ENCODE measurements around the gene MEF2C.
A peak's percentile ranks its signal among the peaks of the same experiment; 100 is the strongest.
"Not testable (repeated sequence)": the region's sequence is repeated elsewhere in the genome, so short reads cannot be mapped to it uniquely, and the experiment has no call there.

MEF2C gene

DNA sequence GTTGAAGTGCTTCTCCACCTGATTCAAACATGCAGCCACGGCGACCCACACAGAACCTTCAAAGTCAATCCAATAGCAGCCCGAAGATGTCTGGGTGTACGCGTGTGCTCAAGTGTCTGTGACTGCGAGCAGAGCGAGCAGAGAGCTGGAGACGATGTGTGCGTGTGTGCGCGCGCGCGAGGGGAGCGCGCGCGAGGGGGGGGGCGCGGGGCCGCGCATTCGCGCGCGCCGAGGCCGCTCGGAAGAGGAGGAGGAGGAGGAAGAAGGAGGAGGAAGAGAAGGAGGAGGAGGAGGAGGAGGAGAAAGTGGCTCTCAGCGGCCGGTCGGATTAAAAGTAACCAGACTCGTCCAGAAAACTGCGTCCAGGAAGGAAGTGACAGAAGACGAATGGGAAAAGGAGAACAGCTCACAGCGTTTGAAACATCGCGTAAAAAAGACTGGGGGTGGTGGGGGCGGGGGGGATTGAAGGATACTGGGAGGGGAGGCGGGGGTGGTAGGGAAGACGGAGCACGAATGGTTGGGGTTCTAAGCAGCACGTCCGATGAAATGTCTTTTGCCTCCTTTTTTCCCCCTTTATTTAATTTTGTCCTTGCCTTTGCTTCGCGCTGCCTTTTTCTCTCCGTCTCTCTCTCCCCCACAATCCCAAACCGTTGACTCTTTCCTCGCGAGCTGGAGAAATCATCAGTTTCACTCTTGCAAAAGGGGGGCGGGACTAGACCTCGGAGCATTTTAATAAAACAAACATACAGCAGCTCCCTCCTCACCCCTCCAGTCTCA, at the start of gene MEF2C:
Gene MEF2C (minus strand): TSS at position 126 of the 777 bp plus-strand sequence. CDS start 59,396 bp downstream, outside the sequence.
- peak within 1 kb of the TSS; percentile 83 to 97 (median 87) for H3K4me3 ChIP-seq (ENCODE audit: low read depth in 1 of 5, low read length in 5 of 5)
- H3K27ac ChIP-seq (ENCODE audit: low read depth, low read length): peak within 1 kb of the TSS; percentile 85
- H3K36me3 ChIP-seq (ENCODE audit: control insufficient read depth in 5 of 5, insufficient read depth in 5 of 5, low read length in 5 of 5): no peaks in the 10 kb centered on the region
- H3K9me3 ChIP-seq (ENCODE audit: control insufficient read depth in 5 of 5, low read length in 5 of 5): no peaks in the 10 kb centered on the region
- peak within 1 kb of the TSS; percentile 74 to 92 (median 85) for H3K9ac ChIP-seq (ENCODE audit: low read length in 5 of 5)
- H3K4me1 ChIP-seq (ENCODE audit: control insufficient read depth in 5 of 5, insufficient read depth in 5 of 5, low read length in 5 of 5): peaks cover 0 to 37% (median 32%) of the 10 kb centered on the region in 5 donors
- H3K27me3 ChIP-seq (ENCODE audit: control insufficient read depth in 5 of 5, insufficient read depth in 4 of 5, low read length in 5 of 5): no peaks in the 10 kb centered on the region

DNA sequence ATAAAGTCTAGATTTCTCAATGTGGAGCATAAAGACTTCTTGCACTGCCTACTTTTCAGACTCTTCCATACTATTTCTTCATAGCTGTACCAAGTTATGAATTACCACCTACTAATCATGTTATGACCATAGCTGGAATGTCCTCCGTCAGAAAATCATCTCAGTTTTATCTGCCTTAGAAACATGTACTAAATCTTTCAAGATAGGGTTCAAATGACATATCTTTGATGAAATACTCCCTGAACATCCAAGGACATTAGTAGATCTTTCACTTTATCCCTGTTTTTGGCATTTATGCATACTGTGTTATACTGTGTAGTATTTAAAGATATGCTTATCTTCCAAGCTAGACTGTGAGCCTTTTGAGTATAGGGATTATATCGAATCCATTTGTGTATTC, 49.6 kb upstream of the MEF2C start:
- Histone ChIP-seq H3K4me1 (ENCODE audit: control insufficient read depth in 5 of 5, insufficient read depth in 5 of 5, low read length in 5 of 5) (no peaks in the 10 kb centered on the region), H3K36me3 (ENCODE audit: control insufficient read depth in 5 of 5, insufficient read depth in 5 of 5, low read length in 5 of 5) (no peaks in the 10 kb centered on the region), H3K27ac (ENCODE audit: low read depth, low read length) (no peak overlapping the region), H3K9me3 (ENCODE audit: control insufficient read depth in 5 of 5, low read length in 5 of 5) (no peaks in the 10 kb centered on the region), H3K27me3 (ENCODE audit: control insufficient read depth in 5 of 5, insufficient read depth in 4 of 5, low read length in 5 of 5) (no peaks in the 10 kb centered on the region), H3K4me3 (ENCODE audit: low read depth in 1 of 5, low read length in 5 of 5) (no peak overlapping the region), H3K9ac (ENCODE audit: low read length in 5 of 5) (no peak overlapping the region)

DNA sequence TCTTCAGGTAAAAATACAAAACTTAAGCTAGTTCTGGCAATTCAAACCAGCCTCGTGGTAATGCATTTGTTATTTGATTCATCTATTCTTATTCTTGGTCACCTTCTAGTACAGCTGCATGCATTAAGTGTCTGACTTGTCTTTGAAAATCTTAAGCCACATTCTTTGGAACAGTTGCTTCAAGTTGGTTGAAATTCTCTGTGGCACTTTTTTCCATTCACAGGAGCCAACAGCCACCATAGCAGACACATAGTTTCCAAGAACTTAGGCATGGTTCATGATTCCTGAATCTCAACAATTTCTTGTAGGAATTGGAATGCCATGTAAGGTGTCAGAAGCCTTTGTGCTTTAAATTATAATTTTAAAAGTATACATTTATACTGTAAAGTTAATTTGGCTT, 47.4 kb upstream of the MEF2C start:
- no peaks in the 10 kb centered on the region for H3K27me3 ChIP-seq (ENCODE audit: control insufficient read depth in 5 of 5, insufficient read depth in 4 of 5, low read length in 5 of 5)
- H3K27ac ChIP-seq (ENCODE audit: low read depth, low read length): no peak overlapping the region
- no peak overlapping the region for H3K9ac ChIP-seq (ENCODE audit: low read length in 5 of 5)
- H3K4me3 ChIP-seq (ENCODE audit: low read depth in 1 of 5, low read length in 5 of 5): no peak overlapping the region
- H3K9me3 ChIP-seq (ENCODE audit: control insufficient read depth in 5 of 5, low read length in 5 of 5): no peaks in the 10 kb centered on the region
- no peaks in the 10 kb centered on the region for H3K4me1 ChIP-seq (ENCODE audit: control insufficient read depth in 5 of 5, insufficient read depth in 5 of 5, low read length in 5 of 5)
- H3K36me3 ChIP-seq (ENCODE audit: control insufficient read depth in 5 of 5, insufficient read depth in 5 of 5, low read length in 5 of 5): no peaks in the 10 kb centered on the region

DNA sequence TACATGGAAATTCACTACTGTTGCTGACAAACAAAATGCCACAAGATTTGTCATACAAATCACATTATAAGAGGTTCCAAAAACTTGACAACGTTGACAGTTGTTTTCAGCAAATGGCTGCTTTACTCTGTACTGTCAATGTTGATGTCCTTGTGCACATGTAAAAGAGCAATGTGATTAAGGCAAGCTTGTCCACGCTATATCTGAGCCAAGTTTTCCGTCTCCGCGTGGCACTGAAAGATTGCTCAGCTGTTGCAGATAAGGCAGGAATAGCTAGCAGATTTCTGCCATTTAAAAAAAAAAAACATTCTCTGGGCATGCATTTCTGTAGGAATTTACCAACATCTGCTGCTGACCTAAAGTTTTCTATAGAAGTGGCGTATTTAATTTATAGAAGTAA, 46.4 kb upstream of the MEF2C start:
- no peaks in the 10 kb centered on the region for H3K27me3 ChIP-seq (ENCODE audit: control insufficient read depth in 5 of 5, insufficient read depth in 4 of 5, low read length in 5 of 5)
- H3K36me3 ChIP-seq (ENCODE audit: control insufficient read depth in 5 of 5, insufficient read depth in 5 of 5, low read length in 5 of 5): no peaks in the 10 kb centered on the region
- H3K9me3 ChIP-seq (ENCODE audit: control insufficient read depth in 5 of 5, low read length in 5 of 5): no peaks in the 10 kb centered on the region
- H3K9ac ChIP-seq (ENCODE audit: low read length in 5 of 5): no peak overlapping the region
- H3K4me1 ChIP-seq (ENCODE audit: control insufficient read depth in 5 of 5, insufficient read depth in 5 of 5, low read length in 5 of 5): no peaks in the 10 kb centered on the region
- no peak overlapping the region for H3K27ac ChIP-seq (ENCODE audit: low read depth, low read length)
- no peak overlapping the region for H3K4me3 ChIP-seq (ENCODE audit: low read depth in 1 of 5, low read length in 5 of 5)

DNA sequence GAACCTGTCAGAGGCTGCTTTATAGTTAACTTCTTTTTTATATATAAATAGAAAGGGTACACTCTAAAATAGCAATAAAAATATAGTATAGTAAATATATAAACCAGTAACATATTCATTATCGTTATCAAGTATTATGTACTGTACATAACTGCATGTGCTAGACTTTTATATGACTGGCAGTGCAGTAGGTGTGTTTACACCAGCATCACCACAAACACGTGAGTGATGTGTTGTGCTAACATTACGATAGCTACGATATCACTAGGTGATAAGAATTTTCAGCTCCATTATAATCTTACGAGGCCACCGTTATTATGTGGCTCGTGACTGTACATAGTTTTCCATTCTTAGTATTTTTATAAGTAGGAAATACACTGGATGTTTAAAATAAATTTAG, 43.8 kb upstream of the MEF2C start:
- Histone ChIP-seq H3K9ac (ENCODE audit: low read length in 5 of 5) (no peak overlapping the region), H3K27me3 (ENCODE audit: control insufficient read depth in 5 of 5, insufficient read depth in 4 of 5, low read length in 5 of 5) (no peaks in the 10 kb centered on the region), H3K9me3 (ENCODE audit: control insufficient read depth in 5 of 5, low read length in 5 of 5) (no peaks in the 10 kb centered on the region), H3K36me3 (ENCODE audit: control insufficient read depth in 5 of 5, insufficient read depth in 5 of 5, low read length in 5 of 5) (no peaks in the 10 kb centered on the region), H3K27ac (ENCODE audit: low read depth, low read length) (no peak overlapping the region), H3K4me3 (ENCODE audit: low read depth in 1 of 5, low read length in 5 of 5) (no peak overlapping the region), H3K4me1 (ENCODE audit: control insufficient read depth in 5 of 5, insufficient read depth in 5 of 5, low read length in 5 of 5) (no peaks in the 10 kb centered on the region)

DNA sequence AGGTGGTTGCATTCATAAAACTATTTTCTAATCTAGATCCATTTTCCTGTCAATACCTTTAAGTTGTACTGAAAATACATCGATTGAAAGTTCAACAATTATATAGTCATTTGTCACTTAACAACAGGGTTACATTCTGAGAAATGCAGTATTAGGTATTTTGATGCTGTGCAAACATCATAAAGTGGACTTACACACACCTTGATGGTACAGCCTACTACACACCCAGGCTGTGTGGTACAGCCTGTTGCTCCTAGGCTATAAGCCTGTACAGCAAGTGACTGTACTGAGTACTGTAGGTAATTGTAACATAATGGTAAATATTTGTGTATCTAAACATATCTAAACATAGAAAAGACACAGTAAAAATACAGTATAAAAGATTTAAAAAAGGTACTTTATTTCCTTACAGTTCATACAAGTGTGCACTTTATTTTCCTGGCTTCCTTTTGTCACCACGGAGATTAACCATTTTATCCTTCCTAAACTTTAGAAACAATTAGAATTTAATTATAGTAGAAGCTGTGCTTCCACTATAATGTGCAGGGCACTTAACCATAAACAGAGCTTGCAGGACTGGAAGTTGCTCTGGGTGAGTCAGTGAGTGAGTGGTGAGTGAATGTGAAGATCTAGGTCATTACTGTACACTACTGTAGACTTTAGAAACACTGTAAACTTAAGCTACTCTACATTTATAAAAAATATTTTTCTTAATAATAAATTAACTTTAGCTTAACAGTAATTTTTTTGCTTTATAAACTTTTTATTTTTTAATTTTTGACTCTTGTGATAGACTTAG, 42.9 kb upstream of the MEF2C start:
- H3K36me3 ChIP-seq (ENCODE audit: control insufficient read depth in 5 of 5, insufficient read depth in 5 of 5, low read length in 5 of 5): no peaks in the 10 kb centered on the region
- no peak overlapping the region for H3K9ac ChIP-seq (ENCODE audit: low read length in 5 of 5)
- H3K9me3 ChIP-seq (ENCODE audit: control insufficient read depth in 5 of 5, low read length in 5 of 5): no peaks in the 10 kb centered on the region
- no peak overlapping the region for H3K27ac ChIP-seq (ENCODE audit: low read depth, low read length)
- no peaks in the 10 kb centered on the region for H3K27me3 ChIP-seq (ENCODE audit: control insufficient read depth in 5 of 5, insufficient read depth in 4 of 5, low read length in 5 of 5)
- H3K4me3 ChIP-seq (ENCODE audit: low read depth in 1 of 5, low read length in 5 of 5): no peak overlapping the region
- H3K4me1 ChIP-seq (ENCODE audit: control insufficient read depth in 5 of 5, insufficient read depth in 5 of 5, low read length in 5 of 5): no peaks in the 10 kb centered on the region

DNA sequence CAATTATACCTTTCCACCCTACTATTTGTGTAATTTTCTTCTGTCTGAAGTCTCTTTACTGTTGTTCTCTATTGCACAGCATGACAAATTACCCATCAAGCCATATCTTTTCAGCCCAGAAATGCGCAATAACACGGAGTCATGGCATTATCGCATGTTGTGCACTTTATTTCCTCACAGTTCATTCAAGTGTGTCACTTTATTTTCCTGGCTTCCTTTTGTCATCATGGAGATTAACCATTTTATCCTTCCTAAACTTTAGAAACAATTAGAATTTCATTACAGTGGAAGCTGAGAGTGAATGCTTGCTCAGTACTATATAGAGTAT, 41.3 kb upstream of the MEF2C start:
- no peaks in the 10 kb centered on the region for H3K27me3 ChIP-seq (ENCODE audit: control insufficient read depth in 5 of 5, insufficient read depth in 4 of 5, low read length in 5 of 5)
- no peaks in the 10 kb centered on the region for H3K4me1 ChIP-seq (ENCODE audit: control insufficient read depth in 5 of 5, insufficient read depth in 5 of 5, low read length in 5 of 5)
- H3K9ac ChIP-seq (ENCODE audit: low read length in 5 of 5): no peak overlapping the region
- no peaks in the 10 kb centered on the region for H3K9me3 ChIP-seq (ENCODE audit: control insufficient read depth in 5 of 5, low read length in 5 of 5)
- no peak overlapping the region for H3K4me3 ChIP-seq (ENCODE audit: low read depth in 1 of 5, low read length in 5 of 5)
- H3K27ac ChIP-seq (ENCODE audit: low read depth, low read length): no peak overlapping the region
- H3K36me3 ChIP-seq (ENCODE audit: control insufficient read depth in 5 of 5, insufficient read depth in 5 of 5, low read length in 5 of 5): peaks cover 0 to 3% (median 0%) of the 10 kb centered on the region in 5 donors

DNA sequence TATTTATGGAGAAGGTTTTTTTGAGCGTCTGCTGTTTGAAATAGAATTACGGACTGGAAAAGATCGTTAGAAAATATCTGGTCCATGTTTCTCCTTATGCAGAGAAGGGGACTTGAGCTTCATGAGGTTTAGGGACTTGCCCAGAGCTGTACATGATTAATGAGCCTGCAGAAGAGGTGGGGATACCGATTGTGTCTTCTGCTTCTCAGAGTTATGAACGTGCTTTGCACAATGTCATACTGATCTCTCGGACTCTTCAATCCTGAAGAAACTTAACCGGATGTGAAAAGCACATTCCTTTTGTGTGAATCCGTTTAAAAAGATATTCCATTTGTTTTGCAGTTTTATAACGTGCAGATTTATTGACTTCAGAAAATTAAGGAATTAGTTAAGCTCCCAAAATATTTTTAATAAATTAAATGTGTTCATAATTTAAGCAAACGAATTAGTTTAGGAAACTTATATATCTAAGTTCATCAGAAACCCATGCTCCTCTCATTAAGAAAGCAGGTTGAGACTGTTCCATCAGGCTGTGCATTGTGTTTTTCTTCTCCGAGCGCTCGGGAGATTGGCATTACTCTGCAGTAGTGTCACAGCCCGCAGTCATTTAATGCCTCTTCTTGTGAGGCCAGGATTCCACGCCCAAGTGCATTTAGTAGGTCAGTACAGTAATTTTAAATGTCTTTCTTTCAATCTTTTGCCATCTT, 40.8 kb upstream of the MEF2C start:
- H3K9ac ChIP-seq (ENCODE audit: low read length in 5 of 5): no peak overlapping the region
- no peaks in the 10 kb centered on the region for H3K9me3 ChIP-seq (ENCODE audit: control insufficient read depth in 5 of 5, low read length in 5 of 5)
- H3K27me3 ChIP-seq (ENCODE audit: control insufficient read depth in 5 of 5, insufficient read depth in 4 of 5, low read length in 5 of 5): no peaks in the 10 kb centered on the region
- no peak overlapping the region for H3K27ac ChIP-seq (ENCODE audit: low read depth, low read length)
- H3K36me3 ChIP-seq (ENCODE audit: control insufficient read depth in 5 of 5, insufficient read depth in 5 of 5, low read length in 5 of 5): peaks cover 0 to 3% (median 0%) of the 10 kb centered on the region in 5 donors
- H3K4me1 ChIP-seq (ENCODE audit: control insufficient read depth in 5 of 5, insufficient read depth in 5 of 5, low read length in 5 of 5): no peaks in the 10 kb centered on the region
- H3K4me3 ChIP-seq (ENCODE audit: low read depth in 1 of 5, low read length in 5 of 5): no peak overlapping the region

DNA sequence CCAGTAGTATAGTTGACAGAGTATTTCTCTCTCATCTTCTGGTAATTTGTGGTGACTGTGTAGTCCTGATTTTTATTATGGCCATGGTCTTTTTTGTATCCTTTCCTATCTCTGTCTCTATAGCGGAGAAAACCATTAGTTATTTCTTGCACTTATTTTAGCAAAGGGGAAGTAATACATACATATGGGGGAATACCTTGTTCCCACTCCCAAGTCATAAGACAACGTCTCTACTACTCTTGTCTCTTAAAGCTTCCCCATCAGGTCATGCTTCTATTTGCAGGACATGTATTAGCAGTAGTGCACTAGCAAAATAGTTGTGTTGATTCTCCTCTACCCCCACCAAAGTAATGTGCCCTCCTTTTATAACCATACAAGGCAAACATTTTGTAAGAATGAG, 29.8 kb upstream of the MEF2C start:
- H3K27me3 ChIP-seq (ENCODE audit: control insufficient read depth in 5 of 5, insufficient read depth in 4 of 5, low read length in 5 of 5); H3K9ac ChIP-seq (ENCODE audit: low read length in 5 of 5); H3K4me3 ChIP-seq (ENCODE audit: low read depth in 1 of 5, low read length in 5 of 5); H3K4me1 ChIP-seq (ENCODE audit: control insufficient read depth in 5 of 5, insufficient read depth in 5 of 5, low read length in 5 of 5); H3K36me3 ChIP-seq (ENCODE audit: control insufficient read depth in 5 of 5, insufficient read depth in 5 of 5, low read length in 5 of 5); H3K9me3 ChIP-seq (ENCODE audit: control insufficient read depth in 5 of 5, low read length in 5 of 5); H3K27ac ChIP-seq (ENCODE audit: low read depth, low read length): not testable (repeated sequence)

DNA sequence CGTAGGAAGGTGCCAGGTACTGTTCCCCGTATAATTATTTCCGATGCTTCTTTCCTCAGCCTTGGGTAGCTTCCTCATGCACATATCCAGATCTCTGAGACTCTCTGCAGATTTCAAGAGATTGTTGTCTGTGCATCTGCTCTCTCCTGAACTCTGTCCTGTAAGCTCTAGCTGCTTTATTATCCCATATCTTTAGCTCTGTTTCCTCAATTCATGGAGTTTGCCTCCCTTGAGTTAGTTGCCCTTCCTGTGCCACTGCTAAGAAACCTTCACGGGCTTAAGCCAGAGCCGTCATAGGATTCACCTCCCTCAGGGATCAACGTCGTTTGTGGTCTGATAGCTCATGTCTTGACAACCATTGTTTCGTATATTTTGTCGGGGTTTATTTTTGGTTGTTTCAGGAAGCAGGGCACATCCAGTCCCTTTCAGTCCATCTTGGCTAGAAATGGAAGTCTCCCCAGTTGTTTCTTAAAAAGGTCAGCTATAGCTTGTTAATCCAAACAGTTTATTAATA, 28.1 kb upstream of the MEF2C start:
- not testable (repeated sequence) for H3K27me3 ChIP-seq (ENCODE audit: control insufficient read depth in 5 of 5, insufficient read depth in 4 of 5, low read length in 5 of 5); H3K4me3 ChIP-seq (ENCODE audit: low read depth in 1 of 5, low read length in 5 of 5); H3K4me1 ChIP-seq (ENCODE audit: control insufficient read depth in 5 of 5, insufficient read depth in 5 of 5, low read length in 5 of 5); H3K9ac ChIP-seq (ENCODE audit: low read length in 5 of 5); H3K27ac ChIP-seq (ENCODE audit: low read depth, low read length); H3K9me3 ChIP-seq (ENCODE audit: control insufficient read depth in 5 of 5, low read length in 5 of 5); H3K36me3 ChIP-seq (ENCODE audit: control insufficient read depth in 5 of 5, insufficient read depth in 5 of 5, low read length in 5 of 5)
